OCI-LY7 (cell line): ENCODE results near the gene TMEM255B. TPM values are rescaled to one million over a fixed set of nuclear protein-coding genes. Genes with fewer than 3 reads are reported as not detected.

Experiments
- BruUV-seq: library from RNA; stranded (reverse); fragments of 400-500 nt; replicated peaks from 2 replicates; lab custom pipeline; 2021; lab: Mats Ljungman, UMichigan
- CTCF ChIA-PET: fragments of 300-600 bp; sonication (Branson Sonifier 250); formaldehyde crosslinking; loops from one replicate; lab custom pipeline; 2022; ENCODE audit warnings: antibody characterized with exemption; ENCODE audit not compliant: unreplicated experiment; lab: Charles Lee
- POLR2A ChIA-PET: fragments of 300-600 bp; sonication (Branson Sonifier 250); formaldehyde crosslinking; loops from one replicate; lab custom pipeline; 2022; ENCODE audit warnings: antibody characterized with exemption; lab: Charles Lee
- DNase-seq: peaks from one replicate; pipeline ENCODE4 v3.0.0-alpha.2; 2015; ENCODE audit warnings: low spot score
- H2AFZ ChIP-seq: fragments of 200-600 bp; sonication (generic), shearing (Covaris generic); 2 replicates; pipeline ENCODE4 v1.6.1; 2014; ENCODE audit warnings: mild to moderate bottlenecking, antibody characterized with exemption, low read length, moderate library complexity
- H3K27ac ChIP-seq: fragments of 200-600 bp; sonication (generic); 2 replicates; pipeline ENCODE4 v1.5.1; 2014; ENCODE audit warnings: mixed run types, low read depth, mild to moderate bottlenecking, moderate library complexity, low read length, inconsistent platforms; ENCODE audit not compliant: poor library complexity, severe bottlenecking
- H3K36me3 ChIP-seq: fragments of 200-600 bp; sonication (generic); 2 replicates; pipeline ENCODE4 v1.6.1; 2014; ENCODE audit warnings: mild to moderate bottlenecking, antibody characterized with exemption, low read length, moderate library complexity, mixed read lengths; ENCODE audit not compliant: insufficient read depth
- H3K4me1 ChIP-seq: fragments of 200-600 bp; sonication (generic); 2 replicates; pipeline ENCODE4 v1.5.1; 2014; ENCODE audit warnings: mild to moderate bottlenecking, low read length; ENCODE audit not compliant: insufficient read depth, poor library complexity, severe bottlenecking
- H3K4me2 ChIP-seq: fragments of 200-600 bp; sonication (generic); 2 replicates; pipeline ENCODE4 v1.6.1; 2014; ENCODE audit warnings: mild to moderate bottlenecking, low read length
- H3K4me3 ChIP-seq: fragments of 200-600 bp; sonication (generic); 2 replicates; pipeline ENCODE4 v1.5.1; 2014; ENCODE audit warnings: mild to moderate bottlenecking, low read depth, low read length; ENCODE audit not compliant: poor library complexity, severe bottlenecking
- H3K79me2 ChIP-seq: fragments of 200-600 bp; sonication (generic); 2 replicates; pipeline ENCODE4 v1.6.1; 2016; ENCODE audit warnings: low read depth, mild to moderate bottlenecking, low read length, moderate library complexity, mixed read lengths; ENCODE audit not compliant: insufficient read depth
- H3K9me2 ChIP-seq: fragments of 200-600 bp; sonication (generic); 2 replicates; pipeline ENCODE4 v1.6.1; 2016; ENCODE audit warnings: mild to moderate bottlenecking, low read length, mixed read lengths; ENCODE audit not compliant: insufficient read depth
- H3K9me3 ChIP-seq: fragments of 200-600 bp; sonication (generic); 2 replicates; pipeline ENCODE4 v1.6.1; 2014; ENCODE audit warnings: mild to moderate bottlenecking, mixed run types, low read length, mixed read lengths
- H4K20me1 ChIP-seq: fragments of 200-600 bp; sonication (generic); 2 replicates; pipeline ENCODE4 v1.6.1; 2014; ENCODE audit warnings: mild to moderate bottlenecking, antibody characterized with exemption, low read length, moderate library complexity, mixed read lengths; ENCODE audit not compliant: insufficient read depth
- EZH2phosphoT487 ChIP-seq: fragments of 200-600 bp; sonication (generic); IDR thresholded peaks from 2 replicates; pipeline ENCODE4 v1.6.1; 2018; ENCODE audit warnings: low read depth, borderline replicate concordance, mild to moderate bottlenecking, mixed run types, antibody characterized with exemption, low read length, moderate library complexity, mixed read lengths
- intact Hi-C: fragments of 100-400 bp; cut with micrococcal nuclease; formaldehyde crosslinking; loops from one replicate; pipeline ENCODE4 v1.10.0; 2022; ENCODE audit not compliant: unreplicated experiment
- total RNA-seq, 2 experiments: library from RNA; depleted of rRNA in 1 of 2; stranded (reverse); fragments of >200 nt in 1 of 2; shearing (Covaris generic) in 1 of 2; gene quantifications; 2 replicates each; pipeline ENCODE4 v1.2.3, GENCODE V29; 2014 to 2022
- TF ChIP-seq, protein P1 (sequence below): fragments of 200-600 bp; sonication (generic); conservative IDR thresholded peaks from 2 replicates; pipeline ENCODE4 v1.5.1; 2014; ENCODE audit warnings: mild to moderate bottlenecking, antibody characterized with exemption, low read length, moderate library complexity, mixed read lengths

The TMEM255B gene
- total RNA-seq, 2 experiments from 2014 or later, result 2.6 to 6.8 TPM

DNA sequence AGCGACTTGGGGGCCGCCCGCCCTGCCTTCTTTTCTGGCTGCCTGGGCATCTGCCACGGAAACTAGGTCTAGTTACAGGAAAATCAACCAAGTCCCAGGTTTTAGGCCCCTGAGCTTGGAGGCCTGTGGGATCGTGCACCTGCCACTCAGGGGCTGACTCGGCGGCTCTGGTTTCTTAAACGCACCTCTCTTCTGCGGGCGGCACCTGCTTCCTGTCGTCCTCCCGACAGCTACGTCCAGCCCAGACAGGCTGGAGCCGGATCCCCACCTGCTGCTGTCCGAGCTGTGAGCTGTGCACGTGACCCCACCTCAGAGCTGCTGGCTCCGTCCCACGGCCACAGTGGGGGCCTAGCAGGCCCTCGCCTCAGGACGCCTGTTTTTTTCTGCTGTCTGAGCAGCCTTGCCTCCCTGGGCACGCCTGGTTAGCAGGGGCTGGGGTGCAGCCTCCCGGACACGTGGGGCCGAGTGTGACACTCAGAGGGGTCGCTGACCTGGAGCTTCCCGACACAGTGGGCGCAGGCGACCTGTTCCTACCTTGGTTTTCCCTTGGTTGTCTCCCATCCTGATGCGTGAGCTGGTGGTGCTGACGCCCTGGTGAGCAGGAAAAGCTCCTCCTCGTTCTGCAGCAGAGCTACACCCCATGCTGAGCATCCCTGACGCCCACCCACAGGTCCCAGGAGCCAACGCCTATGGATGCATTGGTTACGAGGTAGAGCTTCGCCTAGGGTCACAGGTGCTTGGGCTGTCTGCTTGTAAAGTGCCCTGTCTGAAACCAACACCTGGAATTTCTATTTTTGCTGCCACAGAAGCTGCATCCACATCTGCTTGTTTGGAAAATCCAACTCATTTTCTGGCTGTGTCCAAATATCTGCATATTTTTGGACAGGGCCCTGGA, 17.5 kb downstream of the TMEM255B start:
- Histone ChIP-seq H3K9me2 (no peaks in the 10 kb centered on the region), H3K4me2 (no peak overlapping the region), H3K27ac (no peak overlapping the region), H2AFZ (no peak overlapping the region), H4K20me1 (no peaks in the 10 kb centered on the region), H3K79me2 (no peaks in the 10 kb centered on the region), H3K4me1 (no peaks in the 10 kb centered on the region), H3K4me3 (no peak overlapping the region), H3K9me3 (no peaks in the 10 kb centered on the region), H3K36me3 (no peaks in the 10 kb centered on the region)
- no TSS peak for BruUV-seq
- intact Hi-C loops, result no loop called here
- POLR2A ChIA-PET, result no interaction called here
- CTCF ChIA-PET, result interaction anchor here (0.6 kb wide), 1 partner anchor 16 kb away, joined by 3 read pairs; no protein-coding TSS in a partner anchor
- no peak for DNase-seq
- no peak for TF ChIP-seq EZH2phosphoT487
- TF ChIP-seq, protein P1, sequence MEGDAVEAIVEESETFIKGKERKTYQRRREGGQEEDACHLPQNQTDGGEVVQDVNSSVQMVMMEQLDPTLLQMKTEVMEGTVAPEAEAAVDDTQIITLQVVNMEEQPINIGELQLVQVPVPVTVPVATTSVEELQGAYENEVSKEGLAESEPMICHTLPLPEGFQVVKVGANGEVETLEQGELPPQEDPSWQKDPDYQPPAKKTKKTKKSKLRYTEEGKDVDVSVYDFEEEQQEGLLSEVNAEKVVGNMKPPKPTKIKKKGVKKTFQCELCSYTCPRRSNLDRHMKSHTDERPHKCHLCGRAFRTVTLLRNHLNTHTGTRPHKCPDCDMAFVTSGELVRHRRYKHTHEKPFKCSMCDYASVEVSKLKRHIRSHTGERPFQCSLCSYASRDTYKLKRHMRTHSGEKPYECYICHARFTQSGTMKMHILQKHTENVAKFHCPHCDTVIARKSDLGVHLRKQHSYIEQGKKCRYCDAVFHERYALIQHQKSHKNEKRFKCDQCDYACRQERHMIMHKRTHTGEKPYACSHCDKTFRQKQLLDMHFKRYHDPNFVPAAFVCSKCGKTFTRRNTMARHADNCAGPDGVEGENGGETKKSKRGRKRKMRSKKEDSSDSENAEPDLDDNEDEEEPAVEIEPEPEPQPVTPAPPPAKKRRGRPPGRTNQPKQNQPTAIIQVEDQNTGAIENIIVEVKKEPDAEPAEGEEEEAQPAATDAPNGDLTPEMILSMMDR, result no peak

DNA sequence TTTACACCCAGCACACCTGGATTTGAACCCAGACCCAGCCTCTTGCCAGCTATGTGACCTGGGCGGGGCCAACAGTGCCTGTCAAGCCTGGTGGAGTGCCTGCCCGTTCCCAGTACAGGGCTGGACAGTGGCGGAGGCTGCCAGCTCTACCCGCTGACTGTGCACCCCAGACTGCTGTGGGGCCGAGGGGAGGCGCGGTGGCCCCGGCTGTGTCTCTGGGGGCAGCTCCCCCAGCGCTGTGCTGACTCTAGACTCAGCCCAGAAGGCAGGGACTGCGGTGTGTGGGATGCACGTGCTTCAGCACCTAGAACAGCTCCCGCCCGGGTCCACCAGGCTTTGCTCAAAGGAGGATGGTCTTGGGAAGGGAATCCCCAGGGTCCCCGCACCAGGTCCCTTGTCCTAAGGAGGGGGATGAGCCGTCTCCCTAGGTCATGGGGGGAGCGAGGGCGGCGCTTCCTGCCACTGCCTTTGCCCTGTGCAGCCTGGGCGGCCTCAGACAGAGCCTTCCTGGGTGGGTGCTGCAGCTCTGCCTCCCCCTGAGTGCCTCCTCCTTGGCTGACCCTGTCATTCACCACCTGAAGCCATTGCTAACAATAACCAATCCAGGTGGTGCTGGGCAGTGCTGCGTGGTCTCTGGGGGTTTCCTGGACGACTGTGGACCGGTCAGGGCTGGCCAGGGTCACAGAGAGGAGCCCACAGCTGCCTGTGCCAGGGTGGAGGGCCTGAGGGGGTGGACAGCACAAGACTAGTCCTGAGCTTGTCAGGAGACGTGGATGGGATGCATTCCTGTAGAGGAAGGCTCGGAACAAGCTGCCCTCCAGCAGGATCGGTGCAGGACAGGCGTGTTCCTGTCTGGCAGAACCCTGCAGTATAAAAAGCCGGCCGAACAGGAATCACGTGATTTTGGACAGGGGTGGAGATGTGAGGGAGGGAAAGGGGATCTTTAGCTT, 18.6 kb downstream of the TMEM255B start:
- BruUV-seq, result no TSS peak

More for the DNA sequence above, 18.6 kb downstream of the TMEM255B start:
- H3K79me2 ChIP-seq, result no peaks in the 10 kb centered on the region
- no peaks in the 10 kb centered on the region for H4K20me1 ChIP-seq
- no peak overlapping the region for H3K4me3 ChIP-seq
- TF ChIP-seq EZH2phosphoT487, result no peak
- TF ChIP-seq, protein P1, result no peak
- no peak overlapping the region for H3K4me2 ChIP-seq
- no peak overlapping the region for H2AFZ ChIP-seq
- H3K27ac ChIP-seq, result no peak overlapping the region
- no peaks in the 10 kb centered on the region for H3K9me3 ChIP-seq
- intact Hi-C loops, result no loop called here
- no peaks in the 10 kb centered on the region for H3K9me2 ChIP-seq
- no peaks in the 10 kb centered on the region for H3K36me3 ChIP-seq
- DNase-seq, result no peak
- CTCF ChIA-PET, result no interaction called here
- no peaks in the 10 kb centered on the region for H3K4me1 ChIP-seq
- POLR2A ChIA-PET, result no interaction called here
